Measurements from ENCODE around the gene EHMT1. TPM values are rescaled to one million over a fixed set of nuclear protein-coding genes. Genes with fewer than 3 reads are reported as not detected.
"Not testable (repeated sequence)": the region's sequence is repeated elsewhere in the genome, so short reads cannot be mapped to it uniquely, and the experiment has no call there.

EHMT1 gene
- total and polyA plus RNA-seq, 4 donors: 14.7 to 85.8 (median 51.0) TPM

DNA sequence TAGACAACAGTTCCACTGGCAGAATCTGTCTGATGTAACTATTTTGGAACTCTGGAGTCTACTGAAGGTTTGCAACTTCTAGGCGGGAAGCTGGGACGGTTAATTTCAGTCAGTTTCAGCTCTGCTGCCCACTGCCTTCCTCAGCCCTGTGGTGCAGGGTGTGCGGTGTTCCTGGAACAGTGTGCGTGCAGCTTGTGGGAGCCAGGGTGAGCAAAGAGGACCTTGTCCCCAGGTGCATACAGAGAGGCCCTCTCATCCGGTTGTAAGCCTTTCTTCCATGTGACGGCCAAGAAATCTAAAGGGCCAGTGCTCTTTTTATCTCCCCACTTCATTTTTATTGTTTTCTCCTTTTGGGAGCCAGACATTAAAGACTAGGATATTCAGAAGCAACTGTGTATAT is 114.6 kb downstream of the EHMT1 start:
- ATAC-seq (ENCODE audit: low FRiP score) (no peak), DNase-seq (no peak)
- Histone ChIP-seq H3K27me3 (ENCODE audit: control insufficient read depth in 1 of 2, insufficient read depth in 2 of 2, low read length in 1 of 2) (no peaks in the 10 kb centered on the region), H3K4me1 (ENCODE audit: control insufficient read depth in 1 of 2, insufficient read depth in 2 of 2, low read length in 2 of 2) (no peaks in the 10 kb centered on the region), H3K9me3 (ENCODE audit: control insufficient read depth, low read length) (peaks cover 1% of the 10 kb centered on the region), H3K36me3 (ENCODE audit: control insufficient read depth in 1 of 2, insufficient read depth in 2 of 2, low read length in 1 of 2) (peaks cover 0 to 3% of the 10 kb centered on the region in 2 donors), H3K27ac (ENCODE audit: low read depth in 1 of 2, low read length in 2 of 2) (no peak overlapping the region), H3K4me3 (ENCODE audit: low read length in 2 of 2) (no peak overlapping the region)
- 99% methylated on average over 6 of the region's 6 CpGs for WGBS, 2 donors
- intact Hi-C loops (cut with DNase I): no loop called here

DNA sequence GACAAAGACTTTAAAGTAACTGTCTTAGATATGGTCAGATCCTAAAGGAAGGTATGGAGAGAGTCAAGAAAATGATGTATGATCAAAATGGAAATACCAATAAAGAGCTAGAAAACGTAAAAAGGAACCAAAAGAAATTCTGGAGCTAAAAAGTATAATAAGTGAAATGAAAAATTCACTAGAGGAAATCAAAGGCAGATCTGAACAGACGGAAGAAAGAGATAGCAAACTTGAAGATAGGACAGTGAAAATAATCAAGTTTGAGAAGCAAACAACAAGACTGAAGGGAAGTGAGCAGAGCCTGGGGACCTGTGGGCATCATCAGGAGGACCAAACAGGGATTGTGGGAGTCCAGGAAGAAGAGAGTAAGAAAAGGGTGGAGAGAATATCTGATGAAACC is 115.4 kb downstream of the EHMT1 start:
- H3K9me3 ChIP-seq (ENCODE audit: control insufficient read depth, low read length): peaks cover 1% of the 10 kb centered on the region
- intact Hi-C loops (cut with DNase I): no loop called here
- 47 to 96% methylated on average over 2 of the region's 2 CpGs for WGBS, 2 donors
- H3K36me3 ChIP-seq (ENCODE audit: control insufficient read depth in 1 of 2, insufficient read depth in 2 of 2, low read length in 1 of 2): peaks cover 0 to 3% of the 10 kb centered on the region in 2 donors
- no peaks in the 10 kb centered on the region for H3K27me3 ChIP-seq (ENCODE audit: control insufficient read depth in 1 of 2, insufficient read depth in 2 of 2, low read length in 1 of 2)
- no peak overlapping the region for H3K4me3 ChIP-seq (ENCODE audit: low read length in 2 of 2)
- ATAC-seq (ENCODE audit: low FRiP score) (no peak), DNase-seq (no peak)
- no peaks in the 10 kb centered on the region for H3K4me1 ChIP-seq (ENCODE audit: control insufficient read depth in 1 of 2, insufficient read depth in 2 of 2, low read length in 2 of 2)
- H3K27ac ChIP-seq (ENCODE audit: low read depth in 1 of 2, low read length in 2 of 2): no peak overlapping the region

DNA sequence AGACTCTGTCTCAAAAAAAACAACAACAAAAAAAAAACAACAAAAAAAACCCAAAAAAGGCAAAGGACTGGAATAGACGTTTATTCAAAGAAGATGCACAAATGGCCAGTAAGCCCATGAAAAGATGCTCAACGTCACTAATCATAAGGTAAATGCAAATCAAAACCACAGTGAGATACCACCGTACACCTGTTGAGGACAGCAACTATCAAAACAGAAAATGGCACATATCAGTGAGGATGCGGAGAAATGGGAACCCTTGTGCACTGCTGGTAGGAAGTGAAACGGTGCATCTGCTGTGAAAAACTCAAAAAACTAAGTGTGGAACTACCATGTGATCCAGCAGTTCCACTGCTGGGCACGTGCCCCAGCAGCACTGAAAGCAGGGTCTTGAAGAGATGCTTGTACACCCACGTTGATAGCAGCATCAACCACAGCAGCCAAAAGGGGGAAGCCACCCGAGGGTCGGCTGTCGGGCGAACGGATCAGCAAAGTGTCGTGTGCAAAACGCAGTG is 119.4 kb downstream of the EHMT1 start:
- H3K4me1 ChIP-seq (ENCODE audit: control insufficient read depth in 1 of 2, insufficient read depth in 2 of 2, low read length in 2 of 2); H3K27me3 ChIP-seq (ENCODE audit: control insufficient read depth in 1 of 2, insufficient read depth in 2 of 2, low read length in 1 of 2); H3K27ac ChIP-seq (ENCODE audit: low read depth in 1 of 2, low read length in 2 of 2); DNase-seq; intact Hi-C loops (cut with DNase I); ATAC-seq (ENCODE audit: low FRiP score); H3K9me3 ChIP-seq (ENCODE audit: control insufficient read depth, low read length); H3K36me3 ChIP-seq (ENCODE audit: control insufficient read depth in 1 of 2, insufficient read depth in 2 of 2, low read length in 1 of 2); H3K4me3 ChIP-seq (ENCODE audit: low read length in 2 of 2): not testable (repeated sequence)
- WGBS, 2 donors: 89 to 93% methylated on average over 6 of the region's 14 CpGs

DNA sequence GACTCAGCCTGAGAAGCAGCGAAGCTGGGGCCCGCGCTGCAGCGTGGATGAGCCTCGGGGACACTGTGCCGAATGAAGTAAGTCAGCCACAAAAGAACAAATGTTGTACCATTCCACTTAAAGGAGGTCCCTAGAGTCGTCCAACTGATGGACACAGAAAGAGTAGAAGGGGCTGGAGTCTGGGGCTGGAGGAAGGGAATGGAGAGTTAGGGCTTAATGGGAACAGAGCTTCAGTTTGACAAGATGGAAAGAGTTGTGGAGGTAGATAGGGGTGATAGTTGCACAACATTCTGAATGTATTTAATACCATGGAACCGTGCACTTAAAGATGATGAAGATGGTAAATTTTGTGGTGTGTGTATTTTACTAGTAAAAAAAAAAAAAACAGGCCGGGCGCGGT is 119.9 kb downstream of the EHMT1 start:
- intact Hi-C loops (cut with DNase I): no loop called here
- 95 to 97% methylated on average over 8 to 11 of the region's 11 CpGs for WGBS, 2 donors
- H3K36me3 ChIP-seq (ENCODE audit: control insufficient read depth in 1 of 2, insufficient read depth in 2 of 2, low read length in 1 of 2): peaks cover 0 to 2% of the 10 kb centered on the region in 2 donors
- DNase-seq: no peak
- H3K4me1 ChIP-seq (ENCODE audit: control insufficient read depth in 1 of 2, insufficient read depth in 2 of 2, low read length in 2 of 2): no peaks in the 10 kb centered on the region
- no peaks in the 10 kb centered on the region for H3K9me3 ChIP-seq (ENCODE audit: control insufficient read depth, low read length)
- no peak overlapping the region for H3K4me3 ChIP-seq (ENCODE audit: low read length in 2 of 2)
- no peak for ATAC-seq (ENCODE audit: low FRiP score)
- no peaks in the 10 kb centered on the region for H3K27me3 ChIP-seq (ENCODE audit: control insufficient read depth in 1 of 2, insufficient read depth in 2 of 2, low read length in 1 of 2)
- no peak overlapping the region for H3K27ac ChIP-seq (ENCODE audit: low read depth in 1 of 2, low read length in 2 of 2)

DNA sequence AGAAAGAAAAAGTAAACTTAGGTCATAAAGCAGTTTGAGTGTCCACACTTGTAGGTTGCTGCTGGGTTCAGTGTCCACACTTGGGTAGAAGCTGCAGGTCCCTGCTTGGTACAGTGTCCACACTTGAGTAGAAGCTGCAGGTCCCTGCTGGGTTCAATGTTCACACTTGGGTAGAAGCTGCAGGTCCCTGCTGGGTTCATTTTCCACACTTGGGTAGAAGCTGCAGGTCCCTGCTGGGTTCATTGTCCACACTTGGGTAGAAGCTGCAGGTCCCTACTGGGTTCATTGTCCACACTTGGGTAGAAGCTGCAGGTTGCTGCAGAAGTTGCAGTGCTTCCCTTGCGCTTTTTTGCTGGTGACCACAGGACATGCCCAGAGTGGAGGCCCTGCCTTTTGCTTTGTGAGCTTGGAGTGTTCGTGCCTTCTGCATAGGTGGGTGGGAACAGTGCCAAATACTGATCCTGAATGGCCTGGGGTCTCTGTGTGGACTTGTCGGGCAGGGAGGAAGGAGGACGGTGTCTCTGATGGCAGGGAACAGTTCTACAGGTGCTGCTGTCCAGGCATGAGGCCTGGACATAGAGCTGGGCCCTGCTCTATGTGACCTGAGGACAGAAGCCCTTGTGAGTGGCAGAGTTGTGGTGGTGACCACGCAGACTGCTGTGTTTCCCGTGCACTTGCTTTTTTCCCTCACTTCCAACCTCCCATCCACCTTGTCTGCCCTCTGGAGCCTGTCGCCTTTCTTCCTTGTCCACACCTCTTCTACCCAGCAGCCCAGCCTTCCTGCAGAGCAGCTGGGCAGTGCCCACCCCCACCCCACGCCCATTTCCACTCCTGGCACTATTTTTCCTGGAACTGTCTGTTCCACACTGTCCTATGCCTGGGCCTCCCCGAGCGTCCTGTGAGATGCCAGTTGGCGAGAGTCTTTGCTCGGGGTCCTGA is 120.8 kb downstream of the EHMT1 start:
- WGBS, 2 donors: 64 to 65% methylated on average over 12 of the region's 12 CpGs
- H3K36me3 ChIP-seq (ENCODE audit: control insufficient read depth in 1 of 2, insufficient read depth in 2 of 2, low read length in 1 of 2): peaks cover 0 to 3% of the 10 kb centered on the region in 2 donors
- intact Hi-C loops (cut with DNase I): no loop called here
- no peak overlapping the region for H3K4me3 ChIP-seq (ENCODE audit: low read length in 2 of 2)
- no peaks in the 10 kb centered on the region for H3K9me3 ChIP-seq (ENCODE audit: control insufficient read depth, low read length)
- no peaks in the 10 kb centered on the region for H3K27me3 ChIP-seq (ENCODE audit: control insufficient read depth in 1 of 2, insufficient read depth in 2 of 2, low read length in 1 of 2)
- H3K4me1 ChIP-seq (ENCODE audit: control insufficient read depth in 1 of 2, insufficient read depth in 2 of 2, low read length in 2 of 2): no peaks in the 10 kb centered on the region
- H3K27ac ChIP-seq (ENCODE audit: low read depth in 1 of 2, low read length in 2 of 2): no peak overlapping the region
- no peak for DNase-seq
- no peak for ATAC-seq (ENCODE audit: low FRiP score)

DNA sequence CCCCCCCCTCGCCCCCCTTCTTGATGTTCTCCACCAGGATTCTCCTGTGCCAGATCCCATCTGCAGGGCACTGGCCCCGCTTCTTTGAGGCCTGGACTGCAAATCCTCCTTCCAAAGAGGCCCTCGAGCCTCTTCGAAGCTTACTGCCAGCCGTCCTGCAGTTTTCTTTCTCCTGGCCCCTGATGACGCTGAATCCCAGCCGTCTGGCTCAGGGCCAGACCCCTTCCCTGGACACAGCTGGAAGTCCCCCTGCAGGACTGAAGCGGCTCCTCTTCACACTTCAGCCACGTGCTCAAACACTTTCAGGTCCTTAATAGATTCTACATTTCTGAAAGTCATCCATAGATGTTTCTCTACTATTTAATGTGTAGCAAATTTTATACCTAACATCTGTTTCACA is 121.5 kb downstream of the EHMT1 start:
- WGBS, 2 donors: 27 to 35% methylated on average over 9 of the region's 9 CpGs
- peaks cover 0 to 4% of the 10 kb centered on the region in 2 donors for H3K36me3 ChIP-seq (ENCODE audit: control insufficient read depth in 1 of 2, insufficient read depth in 2 of 2, low read length in 1 of 2)

DNA sequence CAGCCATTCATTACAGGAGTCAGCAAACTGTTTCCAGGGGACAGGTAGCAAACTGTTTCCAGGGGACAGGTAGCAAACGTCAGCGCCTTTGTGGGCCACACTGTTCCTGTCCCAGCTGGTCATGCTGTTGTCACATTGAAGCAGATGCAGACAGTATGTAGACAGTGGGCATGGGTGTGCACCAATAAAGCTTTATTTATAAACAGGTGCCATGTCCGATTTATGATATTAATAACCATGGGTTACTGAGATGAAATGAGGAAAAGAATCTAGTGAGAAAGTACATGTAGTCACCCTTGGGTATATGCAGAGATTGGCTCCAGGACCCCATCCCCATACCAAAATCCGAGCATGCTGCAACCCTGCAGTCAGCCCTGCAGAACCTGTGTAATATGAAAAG is 122.5 kb downstream of the EHMT1 start:
- Histone ChIP-seq H3K36me3 (ENCODE audit: control insufficient read depth in 1 of 2, insufficient read depth in 2 of 2, low read length in 1 of 2) (peaks cover 0 to 8% of the 10 kb centered on the region in 2 donors), H3K27ac (ENCODE audit: low read depth in 1 of 2, low read length in 2 of 2) (no peak overlapping the region), H3K4me3 (ENCODE audit: low read length in 2 of 2) (no peak overlapping the region), H3K27me3 (ENCODE audit: control insufficient read depth in 1 of 2, insufficient read depth in 2 of 2, low read length in 1 of 2) (no peaks in the 10 kb centered on the region), H3K9me3 (ENCODE audit: control insufficient read depth, low read length) (no peaks in the 10 kb centered on the region), H3K4me1 (ENCODE audit: control insufficient read depth in 1 of 2, insufficient read depth in 2 of 2, low read length in 2 of 2) (no peaks in the 10 kb centered on the region)
- WGBS, 2 donors: 90 to 93% methylated on average over 4 of the region's 4 CpGs
- no peak for ATAC-seq (ENCODE audit: low FRiP score)
- DNase-seq: no peak
- intact Hi-C loops (cut with DNase I): no loop called here

More for the DNA sequence above, 121.5 kb downstream of the EHMT1 start:
- intact Hi-C loops (cut with DNase I): no loop called here
- no peak for DNase-seq
- Histone ChIP-seq H3K4me1 (ENCODE audit: control insufficient read depth in 1 of 2, insufficient read depth in 2 of 2, low read length in 2 of 2) (no peaks in the 10 kb centered on the region), H3K27me3 (ENCODE audit: control insufficient read depth in 1 of 2, insufficient read depth in 2 of 2, low read length in 1 of 2) (no peaks in the 10 kb centered on the region), H3K9me3 (ENCODE audit: control insufficient read depth, low read length) (no peaks in the 10 kb centered on the region), H3K4me3 (ENCODE audit: low read length in 2 of 2) (no peak overlapping the region), H3K27ac (ENCODE audit: low read depth in 1 of 2, low read length in 2 of 2) (no peak overlapping the region)
- no peak for ATAC-seq (ENCODE audit: low FRiP score)

DNA sequence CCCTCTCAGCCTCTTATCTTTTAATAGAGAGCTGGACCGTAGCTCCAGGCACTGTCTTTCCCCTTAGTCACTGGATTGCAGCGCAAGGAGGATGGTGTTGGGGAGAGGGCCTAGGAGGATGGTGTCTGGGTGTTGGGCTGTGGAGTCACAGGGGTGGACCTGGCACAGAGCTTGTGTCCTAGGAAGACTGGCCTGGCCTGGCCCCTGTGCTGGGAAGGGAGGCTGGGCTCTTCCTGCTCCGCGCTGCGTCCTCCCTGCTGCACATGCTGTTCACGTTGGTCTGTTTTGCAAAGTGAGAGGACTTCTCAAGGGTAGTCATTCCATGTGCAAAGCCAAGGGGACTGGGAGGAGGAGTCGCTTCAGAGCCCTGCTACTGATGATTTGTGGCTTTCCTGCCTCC is 123.9 kb downstream of the EHMT1 start:
- DNase-seq: no peak
- no peaks in the 10 kb centered on the region for H3K9me3 ChIP-seq (ENCODE audit: control insufficient read depth, low read length)
- no peak overlapping the region for H3K27ac ChIP-seq (ENCODE audit: low read depth in 1 of 2, low read length in 2 of 2)
- no peak for ATAC-seq (ENCODE audit: low FRiP score)
- intact Hi-C loops (cut with DNase I): no loop called here
- H3K36me3 ChIP-seq (ENCODE audit: control insufficient read depth in 1 of 2, insufficient read depth in 2 of 2, low read length in 1 of 2): peaks cover 0 to 8% of the 10 kb centered on the region in 2 donors
- no peaks in the 10 kb centered on the region for H3K27me3 ChIP-seq (ENCODE audit: control insufficient read depth in 1 of 2, insufficient read depth in 2 of 2, low read length in 1 of 2)
- WGBS, 2 donors: 64 to 83% methylated on average over 7 of the region's 7 CpGs
- no peak overlapping the region for H3K4me3 ChIP-seq (ENCODE audit: low read length in 2 of 2)
- no peaks in the 10 kb centered on the region for H3K4me1 ChIP-seq (ENCODE audit: control insufficient read depth in 1 of 2, insufficient read depth in 2 of 2, low read length in 2 of 2)

DNA sequence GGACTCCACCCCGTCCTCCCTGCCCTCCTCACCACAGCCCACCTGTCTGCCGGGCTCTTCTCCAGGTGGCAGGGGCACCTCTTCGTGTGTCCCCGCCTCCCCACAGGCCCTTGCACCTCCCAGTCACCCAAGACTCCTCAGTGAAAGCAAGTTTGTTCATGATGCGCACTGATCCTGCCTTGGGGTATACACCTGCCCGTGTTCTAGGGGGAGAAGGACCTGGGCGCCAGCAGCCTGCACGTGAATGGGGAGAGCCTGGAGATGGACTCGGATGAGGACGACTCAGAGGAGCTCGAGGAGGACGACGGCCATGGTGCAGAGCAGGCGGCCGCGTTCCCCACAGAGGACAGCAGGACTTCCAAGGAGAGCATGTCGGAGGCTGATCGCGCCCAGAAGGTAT is 124.9 kb downstream of the EHMT1 start:
- WGBS, 2 donors: 94% methylated on average over 19 of the region's 19 CpGs
- no peaks in the 10 kb centered on the region for H3K9me3 ChIP-seq (ENCODE audit: control insufficient read depth, low read length)

More for the DNA sequence above, 124.9 kb downstream of the EHMT1 start:
- ATAC-seq (ENCODE audit: low FRiP score) (no peak), DNase-seq (no peak)
- intact Hi-C loops (cut with DNase I): no loop called here
- no peak overlapping the region for H3K4me3 ChIP-seq (ENCODE audit: low read length in 2 of 2)
- no peak overlapping the region for H3K27ac ChIP-seq (ENCODE audit: low read depth in 1 of 2, low read length in 2 of 2)
- peaks cover 0 to 8% of the 10 kb centered on the region in 2 donors for H3K36me3 ChIP-seq (ENCODE audit: control insufficient read depth in 1 of 2, insufficient read depth in 2 of 2, low read length in 1 of 2)
- no peaks in the 10 kb centered on the region for H3K27me3 ChIP-seq (ENCODE audit: control insufficient read depth in 1 of 2, insufficient read depth in 2 of 2, low read length in 1 of 2)
- no peaks in the 10 kb centered on the region for H3K4me1 ChIP-seq (ENCODE audit: control insufficient read depth in 1 of 2, insufficient read depth in 2 of 2, low read length in 2 of 2)
